ENCODE measurements around the gene OR2A2.

- TF ChIP-seq EP300 (IDR thresholded peaks at IDR 0.05) = no peak
- TF ChIP-seq CTCF (IDR thresholded peaks at IDR 0.05) = no peak
These were observed 18.7 kb upstream of the OR2A2 start for GRCh38 chr7:144090667-144091066.

Measured in tibial nerve (tissue), 4 donors.